Mesenchymal stem cell (in vitro differentiated cells and primary cell): ENCODE measurements around the gene MYOCOS.
A peak's percentile ranks its signal among the peaks of the same experiment; 100 is the strongest.

Source experiments
- DNase-seq: peaks from one replicate; pipeline ENCODE4 v3.0.0-alpha.2; 2013
- H2AFZ ChIP-seq: one replicate; pipeline ENCODE4 v1.6.1; 2013; ENCODE audit warnings: low read depth, mild to moderate bottlenecking, control low read depth, inconsistent platforms, low read length, moderate library complexity
- H2AK5ac ChIP-seq: 2 replicates; pipeline ENCODE4 v1.6.1; 2013; ENCODE audit warnings: low read length, moderate library complexity, mild to moderate bottlenecking, inconsistent platforms; ENCODE audit not compliant: severe bottlenecking
- H2BK120ac ChIP-seq: one replicate; pipeline ENCODE4 v1.6.1; 2013; ENCODE audit warnings: low read depth, mild to moderate bottlenecking, inconsistent platforms, low read length, moderate library complexity
- H2BK12ac ChIP-seq, 2 experiments: one replicate each; pipeline ENCODE4 v1.6.1; 2013; ENCODE audit warnings: inconsistent platforms in 2 of 2, low read length in 2 of 2, mild to moderate bottlenecking in 2 of 2, moderate library complexity in 2 of 2, control low read depth in 1 of 2
- H2BK15ac ChIP-seq: one replicate; pipeline ENCODE4 v1.6.1; 2013; ENCODE audit warnings: mild to moderate bottlenecking, low read depth, inconsistent platforms; ENCODE audit not compliant: poor library complexity, severe bottlenecking
- H2BK5ac ChIP-seq: 2 replicates; pipeline ENCODE4 v1.6.1; 2013; ENCODE audit warnings: low read depth, mild to moderate bottlenecking, low read length, control low read depth, inconsistent platforms; ENCODE audit not compliant: poor library complexity, severe bottlenecking
- H3K14ac ChIP-seq, 2 experiments: one replicate each; pipeline ENCODE4 v1.6.1; 2013; ENCODE audit warnings: inconsistent platforms in 2 of 2, low read length in 2 of 2, control low read depth in 1 of 2, mild to moderate bottlenecking in 1 of 2, moderate library complexity in 1 of 2
- H3K18ac ChIP-seq, 2 experiments: one replicate each; pipeline ENCODE4 v1.6.1; 2013; ENCODE audit warnings: inconsistent platforms in 2 of 2, low read length in 2 of 2, control low read depth in 1 of 2, low read depth in 1 of 2, mild to moderate bottlenecking in 1 of 2
- H3K23ac ChIP-seq, 2 experiments: one replicate each; pipeline ENCODE4 v1.6.1; 2013; ENCODE audit warnings: inconsistent platforms in 2 of 2, low read length in 2 of 2, mild to moderate bottlenecking in 2 of 2, moderate library complexity in 2 of 2, control low read depth in 1 of 2
- H3K27ac ChIP-seq: 2 replicates; pipeline ENCODE4 v1.5.1; 2013; ENCODE audit warnings: mild to moderate bottlenecking, moderate library complexity, low read length, control low read depth, inconsistent platforms; ENCODE audit not compliant: poor library complexity, severe bottlenecking
- H3K27me3 ChIP-seq, 2 experiments: 2 replicates each; pipeline versions ENCODE4 v1.6.1 to v1.7.0; 2013; ENCODE audit warnings: low read length in 2 of 2, mild to moderate bottlenecking in 2 of 2, moderate library complexity in 2 of 2, control low read depth in 1 of 2, inconsistent platforms in 1 of 2; ENCODE audit not compliant: control insufficient read depth in 1 of 2, insufficient read depth in 1 of 2
- H3K36me3 ChIP-seq, 2 experiments: 2 replicates each; pipeline versions ENCODE4 v1.6.1 to v1.7.0; 2013; ENCODE audit warnings: low read length in 2 of 2, control low read depth in 1 of 2, inconsistent platforms in 1 of 2, low read depth in 1 of 2, mild to moderate bottlenecking in 1 of 2; ENCODE audit not compliant: insufficient read depth in 2 of 2, control insufficient read depth in 1 of 2
- H3K4ac ChIP-seq, 2 experiments: one replicate each; pipeline ENCODE4 v1.6.1; 2013; ENCODE audit warnings: inconsistent platforms in 2 of 2, low read length in 2 of 2, mild to moderate bottlenecking in 2 of 2, moderate library complexity in 2 of 2, control low read depth in 1 of 2, low read depth in 1 of 2
- H3K4me1 ChIP-seq: 2 replicates; pipeline ENCODE4 v1.6.1; 2013; ENCODE audit warnings: low read depth, low read length, control low read depth; ENCODE audit not compliant: control insufficient read depth, insufficient read depth
- H3K4me2 ChIP-seq: 2 replicates; pipeline ENCODE4 v1.6.1; 2013; ENCODE audit warnings: low read length, mild to moderate bottlenecking, inconsistent platforms; ENCODE audit not compliant: poor library complexity, severe bottlenecking
- H3K4me3 ChIP-seq, 2 experiments: 2 replicates each; pipeline versions ENCODE4 v1.5.1 to v1.7.0; 2013; ENCODE audit warnings: low read length in 2 of 2, mild to moderate bottlenecking in 2 of 2, control low read depth in 1 of 2, low read depth in 1 of 2; ENCODE audit not compliant: insufficient read depth in 1 of 2
- H3K79me1 ChIP-seq: replicated peaks from 2 replicates; pipeline ENCODE4 v1.6.1; 2013; ENCODE audit warnings: mild to moderate bottlenecking, control low read depth, low read length, inconsistent platforms; ENCODE audit not compliant: poor library complexity, severe bottlenecking
- H3K9ac ChIP-seq: 2 replicates; pipeline ENCODE4 v1.7.0; 2013; ENCODE audit warnings: mild to moderate bottlenecking, low read length, moderate library complexity
- H3K9me3 ChIP-seq: 2 replicates; pipeline ENCODE4 v1.7.0; 2013; ENCODE audit warnings: mild to moderate bottlenecking, low read length; ENCODE audit not compliant: control insufficient read depth
- H4K8ac ChIP-seq: one replicate; pipeline ENCODE4 v1.6.1; 2013; ENCODE audit warnings: inconsistent platforms, mild to moderate bottlenecking, low read length, moderate library complexity
- H4K91ac ChIP-seq: one replicate; pipeline ENCODE4 v1.6.1; 2013; ENCODE audit warnings: mild to moderate bottlenecking, low read length, inconsistent platforms
- WGBS: methylation state at CpG from one replicate; pipeline ENCODE4 v1.1.7; 2013; ENCODE audit warnings: mixed read lengths; 5-methylcytosine and 5-hydroxymethylcytosine counted together

MYOCOS gene

GRCh38 chr1:171652234-171652822, 30.3 kb downstream of the MYOCOS start, which contains the start of gene MYOC:
TSS of gene MYOC (minus strand) at chr1:171652688. CDS start at chr1:171652611, 77 bp downstream.
- 86% methylated on average over 8 of the region's 8 CpGs for WGBS

GRCh38 chr1:171653796-171654195, 31.8 kb downstream of the MYOCOS start:
- no peak overlapping the region for H2BK12ac ChIP-seq

More at GRCh38 chr1:171652234-171652822, 30.3 kb downstream of the MYOCOS start, which contains the start of gene MYOC:
- H3K27me3 ChIP-seq, result peaks cover 0 to 4% of the 10 kb centered on the region in 2 experiments
- H3K9ac ChIP-seq, result peak within 1 kb of the TSS; percentile 68
- no peak for DNase-seq
- no peak within 1 kb of the TSS for H2AFZ ChIP-seq
- no peak within 1 kb of the TSS for H4K8ac ChIP-seq
- H3K4ac ChIP-seq, result no peak within 1 kb of the TSS
- no peak within 1 kb of the TSS for H3K23ac ChIP-seq
- no peak within 1 kb of the TSS for H2BK15ac ChIP-seq
- H3K27ac ChIP-seq, result no peak within 1 kb of the TSS
- H3K4me3 ChIP-seq, result no peak within 1 kb of the TSS
- H3K9me3 ChIP-seq, result no peaks in the 10 kb centered on the region
- peak within 1 kb of the TSS in 1 of 2 experiments; percentile 74 for H3K14ac ChIP-seq
- no peak within 1 kb of the TSS for H4K91ac ChIP-seq
- H3K18ac ChIP-seq, result no peak within 1 kb of the TSS
- H3K4me1 ChIP-seq, result peaks cover 8% of the 10 kb centered on the region
- no peak within 1 kb of the TSS for H2BK12ac ChIP-seq
- H3K4me2 ChIP-seq, result no peak within 1 kb of the TSS
- H3K36me3 ChIP-seq, result no peaks in the 10 kb centered on the region
- no peak within 1 kb of the TSS for H2BK120ac ChIP-seq
- H3K79me1 ChIP-seq, result no peaks in the 10 kb centered on the region
- no peak within 1 kb of the TSS for H2AK5ac ChIP-seq
- no peak within 1 kb of the TSS for H2BK5ac ChIP-seq

GRCh38 chr1:171654201-171654941, 32.3 kb downstream of the MYOCOS start:
- no peak overlapping the region for H4K91ac ChIP-seq
- no peak overlapping the region for H2BK15ac ChIP-seq
- peak overlapping the region in 1 of 2 experiments; percentile 3 for H3K14ac ChIP-seq
- 69% methylated on average over 8 of the region's 8 CpGs for WGBS
- H4K8ac ChIP-seq, result no peak overlapping the region
- peak overlapping the region in 1 of 2 experiments; percentile 61 for H3K4me3 ChIP-seq
- H3K4ac ChIP-seq, result no peak overlapping the region
- H2AK5ac ChIP-seq, result no peak overlapping the region
- DNase-seq, result peak; percentile 6
- no peak overlapping the region for H3K4me2 ChIP-seq
- no peak overlapping the region for H2BK5ac ChIP-seq
- no peak overlapping the region for H3K27ac ChIP-seq
- H3K18ac ChIP-seq, result peak overlapping the region in 1 of 2 experiments; percentile 6
- no peaks in the 10 kb centered on the region for H3K79me1 ChIP-seq
- no peaks in the 10 kb centered on the region for H3K36me3 ChIP-seq
- H3K23ac ChIP-seq, result no peak overlapping the region
- H3K27me3 ChIP-seq, result peaks cover 0 to 4% of the 10 kb centered on the region in 2 experiments
- H3K4me1 ChIP-seq, result peaks cover 8% of the 10 kb centered on the region
- no peak overlapping the region for H2BK12ac ChIP-seq
- H2BK120ac ChIP-seq, result no peak overlapping the region
- H2AFZ ChIP-seq, result no peak overlapping the region
- peak overlapping the region; percentile 68 for H3K9ac ChIP-seq
- H3K9me3 ChIP-seq, result no peaks in the 10 kb centered on the region

More at GRCh38 chr1:171653796-171654195, 31.8 kb downstream of the MYOCOS start:
- H3K23ac ChIP-seq, result no peak overlapping the region
- no peak overlapping the region for H3K27ac ChIP-seq
- H3K4me1 ChIP-seq, result peaks cover 8% of the 10 kb centered on the region
- H2BK120ac ChIP-seq, result no peak overlapping the region
- no peak overlapping the region for H3K18ac ChIP-seq
- no peak overlapping the region for H4K91ac ChIP-seq
- H3K4me3 ChIP-seq, result peak overlapping the region in 1 of 2 experiments; percentile 61
- peak overlapping the region; percentile 68 for H3K9ac ChIP-seq
- peaks cover 0 to 4% of the 10 kb centered on the region in 2 experiments for H3K27me3 ChIP-seq
- no peak overlapping the region for H2BK5ac ChIP-seq
- H3K14ac ChIP-seq, result no peak overlapping the region
- no peaks in the 10 kb centered on the region for H3K36me3 ChIP-seq
- no peaks in the 10 kb centered on the region for H3K9me3 ChIP-seq
- H3K4me2 ChIP-seq, result no peak overlapping the region
- no peak overlapping the region for H3K4ac ChIP-seq
- no peak overlapping the region for H2BK15ac ChIP-seq
- H3K79me1 ChIP-seq, result no peaks in the 10 kb centered on the region
- no peak overlapping the region for H2AK5ac ChIP-seq
- DNase-seq, result peak; percentile 8
- no peak overlapping the region for H4K8ac ChIP-seq
- no CpG with 5 or more reads among the region's 1 CpG for WGBS
- no peak overlapping the region for H2AFZ ChIP-seq
